HepG2 (cell line): ENCODE data around the gene EPHA1. TPM values are rescaled to one million over a fixed set of nuclear protein-coding genes. Genes with fewer than 3 reads are reported as not detected.

Experiments
- ATF4 ChIP-seq, 2 experiments: fragments of 450-650 bp in 1 of 2; sonication (generic) in 1 of 2; formaldehyde crosslinking; IDR thresholded peaks; 2 replicates each; pipeline versions ENCODE4 v1.5.0 to v1.8.0; 2020 to 2022; ENCODE audit warnings: mild to moderate bottlenecking in 1 of 2, missing genetic modification reagents in 1 of 2
- DMTF1 ChIP-seq: sonication (generic); formaldehyde crosslinking; IDR thresholded peaks from 2 replicates; pipeline ENCODE4 v1.4.0; 2020; ENCODE audit warnings: mild to moderate bottlenecking, missing genetic modification reagents
- FIP1L1 ChIP-seq: fragments of 200-400 bp; formaldehyde crosslinking; IDR thresholded peaks from 2 replicates; pipeline ENCODE4 v1.6.1; 2018; ENCODE audit warnings: low read depth, mild to moderate bottlenecking, low read length, moderate library complexity, borderline replicate concordance; ENCODE audit not compliant: insufficient read depth
- FUBP1 ChIP-seq: sonication (generic); formaldehyde crosslinking; IDR thresholded peaks from 2 replicates; pipeline ENCODE4 v1.5.1; 2020; ENCODE audit warnings: missing genetic modification reagents, mild to moderate bottlenecking, borderline replicate concordance
- THAP11 ChIP-seq: IDR thresholded peaks from 2 replicates; pipeline ENCODE4 v1.6.1; 2016; ENCODE audit warnings: missing biosample characterization, missing genetic modification reagents
- YY1 ChIP-seq: IDR thresholded peaks from 2 replicates; pipeline ENCODE4 v1.6.1; 2011; ENCODE audit warnings: low read length, low read depth, moderate library complexity, mild to moderate bottlenecking; ENCODE audit not compliant: insufficient read depth, insufficient replicate concordance
- ZBTB39 ChIP-seq: sonication (generic); formaldehyde crosslinking; IDR thresholded peaks from 2 replicates; pipeline ENCODE4 v1.5.0; 2020; ENCODE audit warnings: missing genetic modification reagents
- ZC3H13 ChIP-seq: sonication (generic); formaldehyde crosslinking; IDR thresholded peaks from 2 replicates; pipeline ENCODE4 v1.8.1; 2023; ENCODE audit warnings: mild to moderate bottlenecking, missing genetic modification reagents, moderate library complexity
- ZMYM3 ChIP-seq: sonication (generic); formaldehyde crosslinking; IDR thresholded peaks from 2 replicates; pipeline ENCODE4 v1.5.1; 2020; ENCODE audit warnings: mild to moderate bottlenecking, missing genetic modification reagents
- ZNF350 ChIP-seq: sonication (generic); formaldehyde crosslinking; IDR thresholded peaks from 2 replicates; pipeline ENCODE4 v1.4.0; 2020; ENCODE audit warnings: mild to moderate bottlenecking, low read depth, missing genetic modification reagents, borderline replicate concordance
- ZNF557 ChIP-seq: sonication (generic); formaldehyde crosslinking; IDR thresholded peaks from 2 replicates; pipeline ENCODE4 v1.4.0; 2020; ENCODE audit warnings: missing genetic modification reagents
- ZNF598 ChIP-seq: sonication (generic); formaldehyde crosslinking; IDR thresholded peaks from 2 replicates; pipeline ENCODE4 v1.5.1; 2020; ENCODE audit warnings: mild to moderate bottlenecking, missing genetic modification reagents, borderline replicate concordance
- ZNF781 ChIP-seq: sonication (generic); formaldehyde crosslinking; IDR thresholded peaks from 2 replicates; pipeline ENCODE4 v1.5.1; 2020; ENCODE audit warnings: borderline replicate concordance, mild to moderate bottlenecking, missing genetic modification reagents; ENCODE audit errors: not compliant biosample characterization
- ZNF782 ChIP-seq: sonication (generic); formaldehyde crosslinking; IDR thresholded peaks from 2 replicates; pipeline ENCODE4 v1.4.0; 2020; ENCODE audit warnings: missing genetic modification reagents, mild to moderate bottlenecking, borderline replicate concordance
- ZNF816 ChIP-seq: sonication (generic); formaldehyde crosslinking; IDR thresholded peaks from 2 replicates; pipeline ENCODE4 v1.8.0; 2022; ENCODE audit warnings: missing genetic modification reagents, mild to moderate bottlenecking, borderline replicate concordance
- polyA plus RNA-seq, 8 experiments: library from polyadenylated mRNA; depleted of rRNA in 3 of 8; stranded (reverse) in 7 of 8; unstranded in 1 of 8; fragments of >200 nt; fragmentation: Illumina TruSeq in 4 of 8; extraction: Trizol in 4 of 8; gene quantifications; 2 replicates each; pipeline versions ENCODE4 v1.2.1 to v1.2.3, GENCODE V29; 2011 to 2016; ENCODE audit warnings: low read depth in 4 of 8, missing spikeins in 1 of 8, mixed read lengths in 1 of 8; ENCODE audit not compliant: insufficient read depth in 1 of 8
- total RNA-seq, 5 experiments: library from RNA; depleted of rRNA; stranded (reverse); fragments of >200 nt; fragmentation: Illumina TruSeq; extraction: Trizol; gene quantifications; 2 replicates each; pipeline ENCODE4 v1.2.3, GENCODE V29; 2016; ENCODE audit warnings: low read depth in 1 of 5
- TF ChIP-seq, protein P1 (sequence below): sonication (generic); formaldehyde crosslinking; IDR thresholded peaks from 2 replicates; pipeline ENCODE4 v1.4.0; 2020; ENCODE audit warnings: missing genetic modification reagents
- TF ChIP-seq, protein P2 (sequence below): sonication (generic); formaldehyde crosslinking; conservative IDR thresholded peaks from 2 replicates; pipeline ENCODE4 v1.8.0; 2022; ENCODE audit warnings: missing genetic modification reagents

Gene EPHA1
- total and polyA plus RNA-seq, 2 of the 13 experiments (the other 11 are each of a cell fraction or from before 2014, with no cell fraction given): 4.6 to 17.1 TPM

- TF ChIP-seq, protein P1, sequence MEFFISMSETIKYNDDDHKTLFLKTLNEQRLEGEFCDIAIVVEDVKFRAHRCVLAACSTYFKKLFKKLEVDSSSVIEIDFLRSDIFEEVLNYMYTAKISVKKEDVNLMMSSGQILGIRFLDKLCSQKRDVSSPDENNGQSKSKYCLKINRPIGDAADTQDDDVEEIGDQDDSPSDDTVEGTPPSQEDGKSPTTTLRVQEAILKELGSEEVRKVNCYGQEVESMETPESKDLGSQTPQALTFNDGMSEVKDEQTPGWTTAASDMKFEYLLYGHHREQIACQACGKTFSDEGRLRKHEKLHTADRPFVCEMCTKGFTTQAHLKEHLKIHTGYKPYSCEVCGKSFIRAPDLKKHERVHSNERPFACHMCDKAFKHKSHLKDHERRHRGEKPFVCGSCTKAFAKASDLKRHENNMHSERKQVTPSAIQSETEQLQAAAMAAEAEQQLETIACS (CRISPR knock-in tag): no peak
- TF ChIP-seq ZC3H13 (CRISPR knock-in tag) (no peak), FIP1L1 (no peak), ZMYM3 (no peak), ZNF782 (no peak), FUBP1 (CRISPR knock-in tag) (no peak), ZNF598 (no peak), ZNF557 (no peak), DMTF1 (CRISPR knock-in tag) (no peak), YY1 (peak; percentile 30), THAP11 (peak; percentile 64), ATF4 (CRISPR knock-in tag; IDR thresholded peaks at IDR 0.05) (peak in 1 of 2 experiments; percentile 65; a peak in 1 of 4 replicates), ZBTB39 (no peak), ZNF816 (CRISPR knock-in tag) (no peak), ZNF350 (CRISPR knock-in tag) (peak; percentile 47; the same call in 1 of the 2 replicates), ZNF781 (no peak)
- TF ChIP-seq, protein P2, sequence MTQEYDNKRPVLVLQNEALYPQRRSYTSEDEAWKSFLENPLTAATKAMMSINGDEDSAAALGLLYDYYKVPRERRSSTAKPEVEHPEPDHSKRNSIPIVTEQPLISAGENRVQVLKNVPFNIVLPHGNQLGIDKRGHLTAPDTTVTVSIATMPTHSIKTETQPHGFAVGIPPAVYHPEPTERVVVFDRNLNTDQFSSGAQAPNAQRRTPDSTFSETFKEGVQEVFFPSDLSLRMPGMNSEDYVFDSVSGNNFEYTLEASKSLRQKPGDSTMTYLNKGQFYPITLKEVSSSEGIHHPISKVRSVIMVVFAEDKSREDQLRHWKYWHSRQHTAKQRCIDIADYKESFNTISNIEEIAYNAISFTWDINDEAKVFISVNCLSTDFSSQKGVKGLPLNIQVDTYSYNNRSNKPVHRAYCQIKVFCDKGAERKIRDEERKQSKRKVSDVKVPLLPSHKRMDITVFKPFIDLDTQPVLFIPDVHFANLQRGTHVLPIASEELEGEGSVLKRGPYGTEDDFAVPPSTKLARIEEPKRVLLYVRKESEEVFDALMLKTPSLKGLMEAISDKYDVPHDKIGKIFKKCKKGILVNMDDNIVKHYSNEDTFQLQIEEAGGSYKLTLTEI: no peak
Measured at GRCh38 chr7:143393267-143394041, 15.2 kb downstream of the EPHA1 start (continued).
